Activated naive CD4-positive, alpha-beta T cell treated with Interleukin-2 at 50 U/mL for 16 hours (primary cell): Measurements from ENCODE around the gene FRMPD1.
"Not testable (repeated sequence)": the region's sequence is repeated elsewhere in the genome, so short reads cannot be mapped to it uniquely, and the experiment has no call there.

Source experiments
- DNase-seq: peaks from one replicate; pipeline ENCODE4 v3.0.0-alpha.2; 2020

The FRMPD1 gene, protein sequence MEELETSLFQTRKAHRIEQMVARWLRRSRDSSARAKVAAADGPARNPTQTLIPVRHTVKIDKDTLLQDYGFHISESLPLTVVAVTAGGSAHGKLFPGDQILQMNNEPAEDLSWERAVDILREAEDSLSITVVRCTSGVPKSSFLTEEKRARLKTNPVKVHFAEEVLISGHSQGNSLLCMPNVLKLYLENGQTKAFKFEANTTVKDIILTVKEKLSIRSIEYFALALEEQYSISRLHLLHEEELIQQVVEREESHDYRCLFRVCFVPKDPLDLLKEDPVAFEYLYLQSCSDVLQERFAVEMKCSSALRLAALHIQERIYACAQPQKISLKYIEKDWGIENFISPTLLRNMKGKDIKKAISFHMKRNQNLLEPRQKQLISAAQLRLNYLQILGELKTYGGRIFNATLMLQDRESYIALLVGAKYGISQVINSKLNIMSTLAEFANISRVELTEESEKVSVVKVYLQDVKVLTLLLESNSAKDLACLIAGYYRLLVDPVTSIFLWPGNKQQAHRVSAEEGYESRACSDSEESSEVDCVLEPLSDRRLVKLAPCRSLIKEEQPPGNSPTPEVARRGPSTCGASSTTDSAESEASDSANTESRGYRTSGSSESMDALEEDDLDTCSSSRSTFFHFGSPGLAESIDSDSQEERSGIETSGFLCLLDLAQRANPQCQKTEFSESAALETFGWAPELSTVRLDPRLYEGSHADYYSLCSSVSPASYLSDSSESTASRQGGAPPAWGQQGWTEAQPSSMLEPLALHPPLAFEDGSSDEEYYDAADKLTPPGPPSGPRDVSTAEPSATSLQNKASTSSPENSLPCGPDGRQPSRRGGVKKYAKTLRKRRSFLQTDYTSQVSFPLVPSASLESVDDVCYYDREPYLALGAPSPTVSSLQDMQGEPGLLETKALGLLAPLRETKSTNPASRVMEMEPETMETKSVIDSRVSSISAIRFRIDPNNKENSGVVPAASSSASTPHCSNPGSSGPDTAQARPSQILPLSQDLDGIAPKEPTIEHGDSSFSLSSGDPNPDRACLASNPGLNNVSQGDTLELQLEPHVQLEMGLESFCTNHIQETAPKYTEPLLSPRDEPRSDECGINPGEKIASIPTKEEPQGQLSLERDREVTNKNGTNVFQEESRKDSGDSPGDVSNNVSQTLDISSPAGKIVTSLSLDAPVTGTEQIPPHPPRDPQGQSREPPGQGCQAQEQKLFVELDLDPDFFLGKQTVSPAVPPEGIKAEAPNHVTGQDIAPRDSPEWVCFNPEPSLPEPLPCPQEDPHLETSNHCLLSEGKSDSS (N-terminal part only)

DNA sequence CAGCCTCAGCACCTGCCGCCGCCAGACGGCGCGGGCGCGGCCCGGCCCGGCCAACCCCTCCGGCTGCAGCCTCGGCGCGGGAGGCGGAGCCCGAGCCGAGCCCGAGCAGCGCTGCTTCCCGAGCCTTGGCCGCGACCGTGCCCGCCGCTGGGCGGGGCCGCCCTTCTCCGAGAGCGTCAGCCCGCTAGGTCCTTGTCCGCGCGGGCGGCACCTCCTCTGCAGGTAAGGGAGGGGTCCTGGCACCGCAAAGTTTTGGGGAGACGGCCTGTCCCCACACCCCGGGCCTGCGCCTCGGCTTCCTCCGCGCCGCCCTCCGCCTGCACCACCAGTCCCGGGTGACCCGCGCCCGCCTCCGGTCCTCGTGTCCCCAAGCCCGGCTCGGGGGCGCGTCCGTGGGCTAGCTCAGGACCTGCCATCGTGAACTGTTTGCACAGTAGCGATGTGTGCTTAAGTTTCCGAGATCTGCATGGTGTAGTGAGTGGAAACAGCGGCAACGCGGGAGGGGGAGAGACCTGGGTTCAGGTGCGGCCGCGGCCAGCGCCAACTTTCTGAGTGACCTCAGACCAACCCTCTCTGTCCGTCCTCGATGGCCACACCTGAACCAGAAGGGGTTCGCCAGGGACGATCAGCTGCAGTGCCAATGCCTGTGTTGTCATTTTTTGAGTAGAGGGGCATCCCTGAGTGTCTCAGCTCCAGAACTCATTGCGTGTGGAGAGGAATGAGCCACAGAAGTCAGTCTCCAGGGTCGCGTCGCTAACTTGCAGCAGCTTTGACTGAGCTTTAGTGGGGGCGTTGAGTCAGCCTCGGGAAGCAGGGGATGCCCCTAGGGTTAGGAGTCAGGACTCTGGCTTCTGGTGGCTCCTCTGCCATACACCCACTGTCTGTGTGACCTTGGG lies at the start of gene FRMPD1:
Gene FRMPD1 (plus strand): TSS at position 82 of the 896 bp plus-strand sequence. CDS start 41,688 bp downstream, outside the sequence.
- peak; percentile 57 for DNase-seq

- not testable (repeated sequence) for DNase-seq
Measured at GRCh38 chr9:37602061-37602460, 48.7 kb upstream of the FRMPD1 start.

GRCh38 chr9:37602817-37603216 lies 47.9 kb upstream of the FRMPD1 start:
- no peak for DNase-seq

- DNase-seq = no peak
Measured at GRCh38 chr9:37604296-37604695, 46.5 kb upstream of the FRMPD1 start.

GRCh38 chr9:37608250-37608649 lies 42.5 kb upstream of the FRMPD1 start:
- no peak for DNase-seq

- no peak for DNase-seq
Measured at GRCh38 chr9:37609735-37610397, 40.9 kb upstream of the FRMPD1 start.

GRCh38 chr9:37611014-37611413 lies 39.7 kb upstream of the FRMPD1 start:
- DNase-seq = no peak

- no peak for DNase-seq
Measured at GRCh38 chr9:37611961-37612360, 38.8 kb upstream of the FRMPD1 start.

DNA sequence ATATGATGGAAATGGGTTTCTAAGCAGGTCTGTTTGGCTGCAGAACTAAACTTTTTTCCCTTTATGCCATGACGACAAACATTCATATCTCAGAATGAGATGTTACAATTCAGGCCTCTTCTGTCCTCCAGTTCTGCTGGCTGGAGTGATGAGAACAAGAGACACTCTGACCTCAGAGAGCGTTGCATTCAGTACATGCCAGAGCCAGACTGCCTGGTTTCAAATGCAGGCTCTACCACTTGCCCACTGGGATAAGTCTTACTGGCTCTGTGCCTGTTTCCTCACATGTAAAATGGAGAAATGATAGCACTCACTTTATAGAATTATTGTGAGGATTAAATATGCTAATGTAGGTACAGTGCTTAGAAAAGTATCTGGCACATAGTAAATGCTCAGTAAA lies 33.6 kb upstream of the FRMPD1 start:
- no peak for DNase-seq

DNA sequence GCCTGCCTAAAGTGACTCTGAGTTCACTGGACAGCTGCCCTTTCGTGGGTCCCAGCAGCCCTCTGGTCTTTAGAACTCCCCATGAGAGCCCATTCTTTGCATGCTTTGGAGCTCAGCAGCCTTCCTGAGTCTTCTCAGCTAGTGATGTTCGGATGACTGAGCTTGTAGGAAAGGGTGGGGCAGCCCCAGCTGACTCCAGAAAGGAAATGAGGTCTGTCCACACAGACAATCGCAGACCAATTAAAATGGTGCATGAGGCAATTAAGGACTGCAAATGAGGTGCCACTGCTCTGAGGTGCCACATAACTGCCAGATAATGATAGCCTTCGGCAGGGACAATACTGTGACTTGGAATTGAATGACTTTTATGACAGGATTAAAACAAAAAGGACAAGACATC lies 32.9 kb upstream of the FRMPD1 start:
- DNase-seq = no peak

- DNase-seq = no peak
Measured at GRCh38 chr9:37618817-37619216, 31.9 kb upstream of the FRMPD1 start.

DNA sequence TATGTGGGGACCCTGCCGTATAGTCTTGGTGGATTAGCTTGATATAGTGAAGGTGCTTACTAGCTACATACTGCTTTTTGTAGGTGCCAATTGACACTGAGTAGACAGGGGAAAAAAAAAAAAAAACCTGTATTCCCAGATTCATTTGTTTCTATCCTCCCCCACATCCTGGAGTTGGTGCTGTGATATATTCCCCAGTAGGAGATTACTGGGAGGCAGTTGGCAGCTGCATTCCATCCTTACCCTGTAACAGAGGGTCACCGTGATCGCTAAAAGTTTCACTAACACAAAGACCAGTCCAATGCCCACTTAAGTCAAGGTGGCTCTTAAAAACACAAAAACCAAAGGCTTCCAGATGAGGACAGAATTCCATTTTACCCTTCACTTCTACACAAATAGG lies 30.9 kb upstream of the FRMPD1 start:
- DNase-seq = no peak

DNA sequence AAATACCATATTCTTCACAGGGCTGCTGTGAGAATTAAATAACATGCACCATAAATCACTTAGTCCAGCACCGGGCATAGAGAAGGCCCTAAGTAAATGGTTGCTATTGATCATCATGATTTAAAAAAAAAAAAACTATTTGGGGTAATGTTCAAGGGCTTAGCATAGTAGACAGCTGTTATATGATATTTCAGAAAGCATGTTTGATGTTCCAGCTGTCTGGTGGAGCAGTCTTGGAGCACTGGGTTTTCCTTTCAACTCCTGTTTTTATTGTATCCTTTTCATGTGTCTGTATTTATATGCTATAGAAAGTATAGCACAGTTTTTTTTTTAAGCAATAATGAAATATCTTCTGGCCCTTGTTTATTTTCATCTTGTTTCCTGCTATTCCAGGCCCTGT lies 30.4 kb upstream of the FRMPD1 start:
- no peak for DNase-seq

GRCh38 chr9:37621273-37622121 lies 29.3 kb upstream of the FRMPD1 start:
- no peak for DNase-seq

DNA sequence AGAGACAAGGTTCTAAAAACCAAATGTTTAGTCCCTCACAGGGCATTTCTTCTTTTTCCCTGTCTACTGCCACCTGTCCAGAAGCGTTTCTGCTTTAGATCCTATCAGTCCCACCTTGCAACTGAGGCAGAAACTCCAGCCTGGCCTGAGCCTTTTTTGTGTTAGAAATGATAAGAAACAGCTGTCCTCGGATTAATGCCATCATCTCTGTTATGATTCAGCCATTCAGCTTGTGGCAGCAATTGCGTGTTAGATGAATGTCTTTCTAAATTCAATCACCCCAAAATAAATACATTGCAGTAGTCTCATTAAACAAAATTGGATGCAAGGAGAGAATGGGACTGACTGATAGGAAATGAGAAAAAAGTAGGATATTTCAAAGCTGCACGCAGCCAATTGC lies 28.3 kb upstream of the FRMPD1 start:
- DNase-seq = no peak

- no peak for DNase-seq
Measured at GRCh38 chr9:37623267-37623666, 27.5 kb upstream of the FRMPD1 start.

- DNase-seq = no peak
Measured at GRCh38 chr9:37624073-37624472, 26.7 kb upstream of the FRMPD1 start.

GRCh38 chr9:37625036-37625757 lies 25.6 kb upstream of the FRMPD1 start:
- no peak for DNase-seq

- DNase-seq = no peak
Measured at GRCh38 chr9:37625758-37626147, 25.0 kb upstream of the FRMPD1 start.
